SK-N-SH (cell line): Measurements from ENCODE around the gene ORMDL2. TPM values are rescaled to one million over a fixed set of nuclear protein-coding genes. Genes with fewer than 3 reads are reported as not detected.

Source experiments
- CTCF ChIA-PET: fragments of 300-600, 350-600 bp; formaldehyde crosslinking; extraction: SDS; loops from one replicate; lab custom pipeline; 2021; lab: Yijun Ruan, JAX
- POLR2A ChIA-PET: fragments of 350-600 bp; sonication (Branson Sonifier 250); formaldehyde crosslinking; extraction: SDS; loops from one replicate; lab custom pipeline; 2020; ENCODE audit warnings: antibody characterized with exemption, inconsistent platforms; lab: Yijun Ruan, JAX
- DNase-seq: peaks from one replicate; pipeline ENCODE4 v3.0.0; 2012
- H2AFZ ChIP-seq: fragments of 200-600 bp; sonication (generic); 2 replicates; pipeline ENCODE4 v1.8.1; 2016; ENCODE audit warnings: antibody characterized with exemption, mild to moderate bottlenecking, low read depth
- H3F3A ChIP-seq: fragments of 200-600 bp; sonication (generic); replicated peaks from 2 replicates; pipeline ENCODE3; 2016; ENCODE audit warnings: antibody characterized with exemption, mild to moderate bottlenecking; ENCODE audit not compliant: insufficient read depth
- H3K27ac ChIP-seq, 2 experiments: fragments of 200-500 bp in 1 of 2; fragments of 200-600 bp in 1 of 2; sonication (Bioruptor generic) in 1 of 2; sonication (generic), shearing (Covaris generic) in 1 of 2; 2 replicates each; pipeline versions ENCODE4 v1.5.1 to v1.6.1; 2014 to 2016; ENCODE audit warnings: low read depth in 2 of 2, inconsistent platforms in 1 of 2, low read length in 1 of 2, mild to moderate bottlenecking in 1 of 2, mixed read lengths in 1 of 2
- H3K27me3 ChIP-seq: fragments of 200-600 bp; sonication (generic), shearing (Covaris generic); 2 replicates; pipeline ENCODE4 v1.6.1; 2016; ENCODE audit warnings: mixed run types; ENCODE audit not compliant: insufficient read depth
- H3K36me3 ChIP-seq, 2 experiments: fragments of 200-500 bp in 1 of 2; fragments of 200-600 bp in 1 of 2; sonication (Bioruptor generic) in 1 of 2; sonication (generic) in 1 of 2; replicated peaks in 1 of 2; 2 replicates each; pipeline versions ENCODE3 to v1.5.1; 2014 to 2016; ENCODE audit warnings: low read length in 1 of 2, mild to moderate bottlenecking in 1 of 2; ENCODE audit not compliant: insufficient read depth in 2 of 2, control insufficient read depth in 1 of 2
- H3K4me1 ChIP-seq, 2 experiments: fragments of 200-500 bp in 1 of 2; fragments of 200-600 bp in 1 of 2; sonication (Bioruptor generic) in 1 of 2; sonication (generic), shearing (Covaris generic) in 1 of 2; 2 replicates each; pipeline versions ENCODE4 v1.5.1 to v1.6.1; 2014 to 2016; ENCODE audit warnings: low read depth in 1 of 2, low read length in 1 of 2, mixed run types in 1 of 2; ENCODE audit not compliant: insufficient read depth in 2 of 2, control insufficient read depth in 1 of 2
- H3K4me2 ChIP-seq: fragments of 200-600 bp; sonication (generic), shearing (Covaris generic); 2 replicates; pipeline ENCODE4 v1.6.1; 2017; ENCODE audit warnings: mixed run types
- H3K4me3 ChIP-seq, 2 experiments: fragments of 200-500 bp in 1 of 2; fragments of 200-600 bp in 1 of 2; sonication (Bioruptor generic) in 1 of 2; sonication (generic), shearing (Covaris generic) in 1 of 2; 2 replicates each; pipeline versions ENCODE4 v1.5.1 to v1.8.1; 2014 to 2016; ENCODE audit warnings: low read depth in 2 of 2, inconsistent platforms in 1 of 2, low read length in 1 of 2, mild to moderate bottlenecking in 1 of 2, mixed read lengths in 1 of 2, moderate library complexity in 1 of 2
- H3K79me2 ChIP-seq: fragments of 200-600 bp; sonication (generic); 2 replicates; pipeline ENCODE4 v1.8.1; 2017; ENCODE audit warnings: mild to moderate bottlenecking; ENCODE audit not compliant: insufficient read depth
- H3K9ac ChIP-seq: fragments of 200-600 bp; sonication (generic); 2 replicates; pipeline ENCODE4 v1.6.1; 2017; ENCODE audit warnings: mixed run types
- H3K9me2 ChIP-seq: fragments of 200-600 bp; sonication (generic); 2 replicates; pipeline ENCODE4 v1.6.1; 2017; ENCODE audit warnings: mixed run types
- H3K9me3 ChIP-seq: fragments of 200-600 bp; sonication (generic); 2 replicates; pipeline ENCODE4 v1.6.1; 2017; ENCODE audit warnings: mixed run types, mild to moderate bottlenecking, moderate library complexity
- H4K20me1 ChIP-seq: fragments of 200-600 bp; sonication (generic); 2 replicates; pipeline ENCODE4 v1.6.1; 2017; ENCODE audit warnings: mild to moderate bottlenecking, mixed run types; ENCODE audit not compliant: insufficient read depth
- MEF2A ChIP-seq: IDR thresholded peaks from 2 replicates; pipeline ENCODE4 v1.4.0; 2012; ENCODE audit warnings: low read depth, borderline replicate concordance
- POLR2AphosphoS5 ChIP-seq: IDR thresholded peaks from 2 replicates; pipeline ENCODE4 v1.6.1; 2012; ENCODE audit warnings: low read depth, low read length
- SMC3 ChIP-seq: IDR thresholded peaks from 2 replicates; pipeline ENCODE4 v1.6.1; 2012; ENCODE audit warnings: low read depth, low read length, improper control_type of control experiment
- TAF1 ChIP-seq: IDR thresholded peaks from 2 replicates; pipeline ENCODE4 v1.6.1; 2012; ENCODE audit warnings: low read depth, mild to moderate bottlenecking, low read length, moderate library complexity, borderline replicate concordance
- TCF12 ChIP-seq: IDR thresholded peaks from 2 replicates; pipeline ENCODE4 v1.4.0; 2012
- WGBS: methylation state at CpG from one replicate; pipeline ENCODE4 v1.1.6; 2017; ENCODE audit warnings: low lambda C conversion rate; 5-methylcytosine and 5-hydroxymethylcytosine counted together
- polyA plus RNA-seq, 3 experiments: library from polyadenylated mRNA; depleted of rRNA; stranded (reverse); fragments of >200 nt; gene quantifications; 2 replicates each; pipeline ENCODE4 v1.2.3, GENCODE V29; 2012
- TF ChIP-seq, protein P1 (sequence below): IDR thresholded peaks from 2 replicates; pipeline ENCODE4; 2012
- TF ChIP-seq, protein P2 (sequence below): IDR thresholded peaks from 2 replicates; pipeline ENCODE4 v1.4.0; 2012; ENCODE audit warnings: low read depth, borderline replicate concordance

The ORMDL2 gene
- polyA plus RNA-seq, 1 of the 3 experiments (the other 2 are of a cell fraction): 37.3 TPM

GRCh38 chr12:55844961-55845360 lies 27.1 kb downstream of the ORMDL2 start (continued):
- TF ChIP-seq, protein P1, sequence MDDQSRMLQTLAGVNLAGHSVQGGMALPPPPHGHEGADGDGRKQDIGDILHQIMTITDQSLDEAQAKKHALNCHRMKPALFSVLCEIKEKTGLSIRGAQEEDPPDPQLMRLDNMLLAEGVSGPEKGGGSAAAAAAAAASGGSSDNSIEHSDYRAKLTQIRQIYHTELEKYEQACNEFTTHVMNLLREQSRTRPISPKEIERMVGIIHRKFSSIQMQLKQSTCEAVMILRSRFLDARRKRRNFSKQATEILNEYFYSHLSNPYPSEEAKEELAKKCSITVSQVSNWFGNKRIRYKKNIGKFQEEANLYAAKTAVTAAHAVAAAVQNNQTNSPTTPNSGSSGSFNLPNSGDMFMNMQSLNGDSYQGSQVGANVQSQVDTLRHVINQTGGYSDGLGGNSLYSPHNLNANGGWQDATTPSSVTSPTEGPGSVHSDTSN: no peak

DNA sequence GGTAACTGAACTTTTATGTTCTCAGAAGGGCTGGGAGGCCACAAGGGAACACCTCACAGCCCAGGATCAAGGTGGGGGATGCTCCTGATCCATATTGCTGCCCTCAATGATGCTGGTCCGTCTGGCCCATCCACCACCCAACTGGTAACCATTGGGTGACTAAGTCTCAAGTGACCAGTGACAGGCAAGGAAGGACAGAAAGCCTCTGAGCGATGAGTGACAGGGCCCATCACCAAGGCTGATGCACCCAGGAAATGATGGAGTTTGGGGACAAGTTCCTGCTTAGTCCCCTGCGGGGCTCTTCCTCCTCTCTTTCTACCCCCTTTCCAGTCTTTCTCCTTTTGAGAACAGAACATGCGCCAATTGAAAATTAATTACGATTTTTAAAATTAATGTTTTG lies 27.5 kb downstream of the ORMDL2 start:
- TF ChIP-seq MEF2A: no peak
- 88% methylated on average over 5 of the region's 5 CpGs for WGBS
- H3K79me2 ChIP-seq: no peaks in the 10 kb centered on the region
- H2AFZ ChIP-seq: peak overlapping the region; percentile 81
- DNase-seq: no peak
- H3K27ac ChIP-seq: peak overlapping the region in 1 of 2 experiments; percentile 100; a peak in 2 of 4 replicates
- H3K36me3 ChIP-seq: no peaks in the 10 kb centered on the region
- H4K20me1 ChIP-seq: no peaks in the 10 kb centered on the region
- no peak overlapping the region for H3K4me3 ChIP-seq
- CTCF ChIA-PET: interaction anchor here (1.0 kb wide), 1 partner anchor 106 kb away, joined by 3 read pairs; no protein-coding TSS in a partner anchor
- no peaks in the 10 kb centered on the region for H3K27me3 ChIP-seq
- peaks cover 14% of the 10 kb centered on the region for H3F3A ChIP-seq
- POLR2A ChIA-PET: no interaction called here
- H3K9me2 ChIP-seq: no peaks in the 10 kb centered on the region
- no peak overlapping the region for H3K4me2 ChIP-seq
- no peak overlapping the region for H3K9ac ChIP-seq
- H3K9me3 ChIP-seq: no peaks in the 10 kb centered on the region
- H3K4me1 ChIP-seq: peaks cover 14 to 20% of the 10 kb centered on the region in 2 experiments; a peak in 3 of 4 replicates

DNA sequence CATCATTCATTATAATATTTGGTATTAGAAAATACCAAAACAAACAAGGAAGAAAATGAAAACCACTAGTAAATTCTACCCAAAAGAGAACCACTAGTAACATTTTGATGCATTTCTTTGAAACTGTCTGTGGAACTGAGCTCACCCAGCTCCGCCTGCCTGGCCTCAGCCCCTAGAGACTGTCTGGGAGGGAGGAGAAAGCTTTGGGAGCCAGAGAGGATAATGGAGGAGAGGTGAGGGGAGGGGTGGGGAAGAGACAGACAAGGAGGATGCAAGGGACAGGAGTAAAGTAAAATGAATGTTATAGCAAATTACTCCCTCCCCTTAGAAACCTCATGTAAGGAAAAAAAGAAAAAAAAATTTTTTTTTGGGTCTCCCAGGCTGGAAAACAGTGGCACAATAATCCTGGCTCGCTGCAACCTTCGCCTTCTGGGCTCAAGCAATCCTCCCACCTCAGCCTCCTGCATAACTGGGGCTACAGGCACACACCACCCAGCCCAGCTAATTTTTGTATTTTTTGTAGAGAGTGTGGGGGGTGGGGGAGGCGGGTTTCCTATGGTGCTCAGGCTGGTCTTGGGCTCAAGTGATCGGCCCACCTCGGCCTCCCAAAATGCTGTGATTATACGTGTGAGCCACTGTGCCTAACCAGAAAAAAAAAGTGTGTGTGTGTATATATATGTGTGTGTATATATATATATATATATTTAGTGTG lies 28.1 kb downstream of the ORMDL2 start:
- Histone ChIP-seq H3F3A (peaks cover 14% of the 10 kb centered on the region), H3K27me3 (no peaks in the 10 kb centered on the region), H3K9me2 (no peaks in the 10 kb centered on the region), H3K9ac (no peak overlapping the region), H3K79me2 (no peaks in the 10 kb centered on the region), H4K20me1 (no peaks in the 10 kb centered on the region), H2AFZ (peak overlapping the region; percentile 81), H3K9me3 (no peaks in the 10 kb centered on the region), H3K27ac (peak overlapping the region in 1 of 2 experiments; percentile 100; a peak in 2 of 4 replicates), H3K4me2 (no peak overlapping the region), H3K4me3 (no peak overlapping the region), H3K36me3 (no peaks in the 10 kb centered on the region), H3K4me1 (peaks cover 14 to 20% of the 10 kb centered on the region in 2 experiments; a peak in 3 of 4 replicates)
- no peak for DNase-seq
- ChIA-PET POLR2A (no interaction called here), CTCF (no interaction called here)
- TF ChIP-seq, protein P2, sequence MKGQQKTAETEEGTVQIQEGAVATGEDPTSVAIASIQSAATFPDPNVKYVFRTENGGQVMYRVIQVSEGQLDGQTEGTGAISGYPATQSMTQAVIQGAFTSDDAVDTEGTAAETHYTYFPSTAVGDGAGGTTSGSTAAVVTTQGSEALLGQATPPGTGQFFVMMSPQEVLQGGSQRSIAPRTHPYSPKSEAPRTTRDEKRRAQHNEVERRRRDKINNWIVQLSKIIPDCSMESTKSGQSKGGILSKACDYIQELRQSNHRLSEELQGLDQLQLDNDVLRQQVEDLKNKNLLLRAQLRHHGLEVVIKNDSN: no peak
- no peak for TF ChIP-seq SMC3
- TF ChIP-seq TAF1: no peak
- TF ChIP-seq POLR2AphosphoS5: no peak
- TF ChIP-seq, protein P1: no peak
- no peak for TF ChIP-seq TCF12
- 97% methylated on average over 7 of the region's 7 CpGs for WGBS
